Frontal cortex (tissue), 4 donors: ENCODE measurements around the gene BMP3. TPM values are rescaled to one million over a fixed set of nuclear protein-coding genes. Genes with fewer than 3 reads are reported as not detected.

ENCODE experiments used
- DNase-seq, 2 donors: peaks; one replicate each; pipeline ENCODE4 v3.0.0; 2012; ENCODE audit warnings: low spot score in 2 of 2
- FAIRE-seq: peaks from 2 replicates; lab custom pipeline; 2012; peaks lifted over from hg19 to GRCh38; lab: Jason Lieb, UNC
- total RNA-seq: library from RNA; depleted of rRNA; stranded (reverse); fragments of >200 nt; gene quantifications from one replicate; pipeline ENCODE4 v1.2.3, GENCODE V29; 2014
- donor health status: control.
- donor health status: control.
- donor health status: control.

BMP3 gene
- total RNA-seq, 1 donor from 2014 or later = 5.7 TPM

GRCh38 chr4:81093720-81094401 is 63.4 kb downstream of the BMP3 start:
- DNase-seq = no peak
- no peak for FAIRE-seq

GRCh38 chr4:81095389-81095788 is 64.9 kb downstream of the BMP3 start:
- no peak for DNase-seq
- no peak for FAIRE-seq

GRCh38 chr4:81096566-81096965 is 66.1 kb downstream of the BMP3 start:
- DNase-seq (no peak), FAIRE-seq (no peak)

- DNase-seq (no peak), FAIRE-seq (no peak)
Observed at GRCh38 chr4:81102107-81102506, 71.6 kb downstream of the BMP3 start.

GRCh38 chr4:81106150-81106549 is 75.6 kb downstream of the BMP3 start:
- DNase-seq = no peak
- no peak for FAIRE-seq

Other genes with a start within 250 kb of the BMP3 start
- 13.0 TPM for gene PRKG2, start 184.5 kb downstream of the BMP3 start, total RNA-seq